ENCODE measurements around the gene LZTS2. TPM values are rescaled to one million over a fixed set of nuclear protein-coding genes. Genes with fewer than 3 reads are reported as not detected.
A peak's percentile ranks its signal among the peaks of the same experiment; 100 is the strongest.
"Not testable (repeated sequence)": the region's sequence is repeated elsewhere in the genome, so short reads cannot be mapped to it uniquely, and the experiment has no call there.

The LZTS2 gene
- total RNA-seq, 1 experiment from 2014 or later = 11.3 TPM

GRCh38 chr10:100968863-100969186 lies 30.8 kb upstream of the LZTS2 start:
- no peak for DNase-seq
- Histone ChIP-seq H3K36me3 (ENCODE audit: insufficient read depth, low read length) (no peaks in the 10 kb centered on the region; the same call in 1 of the 2 replicates), H3K4me3 (ENCODE audit: low read length) (peak overlapping the region; percentile 61; the same call in 1 of the 2 replicates), H2AFZ (ENCODE audit: low read length) (peak overlapping the region; percentile 69; the same call in 1 of the 2 replicates), H3K9me3 (ENCODE audit: low read length) (no peaks in the 10 kb centered on the region), H3K4me2 (ENCODE audit: low read depth, low read length, poor library complexity, severe bottlenecking) (peak overlapping the region; percentile 84), H3K27ac (ENCODE audit: low read length) (no peak overlapping the region), H3K79me2 (ENCODE audit: low read length) (no peaks in the 10 kb centered on the region), H3K4me1 (ENCODE audit: low read length) (peaks cover 11% of the 10 kb centered on the region), H4K20me1 (ENCODE audit: insufficient read depth, low read depth, low read length) (no peaks in the 10 kb centered on the region), H3K9me2 (replicated peaks; ENCODE audit: insufficient read depth, low read length) (no peaks in the 10 kb centered on the region), H3K27me3 (ENCODE audit: low read length) (no peaks in the 10 kb centered on the region), H3K9ac (ENCODE audit: low read length) (peak overlapping the region; percentile 61)

DNA sequence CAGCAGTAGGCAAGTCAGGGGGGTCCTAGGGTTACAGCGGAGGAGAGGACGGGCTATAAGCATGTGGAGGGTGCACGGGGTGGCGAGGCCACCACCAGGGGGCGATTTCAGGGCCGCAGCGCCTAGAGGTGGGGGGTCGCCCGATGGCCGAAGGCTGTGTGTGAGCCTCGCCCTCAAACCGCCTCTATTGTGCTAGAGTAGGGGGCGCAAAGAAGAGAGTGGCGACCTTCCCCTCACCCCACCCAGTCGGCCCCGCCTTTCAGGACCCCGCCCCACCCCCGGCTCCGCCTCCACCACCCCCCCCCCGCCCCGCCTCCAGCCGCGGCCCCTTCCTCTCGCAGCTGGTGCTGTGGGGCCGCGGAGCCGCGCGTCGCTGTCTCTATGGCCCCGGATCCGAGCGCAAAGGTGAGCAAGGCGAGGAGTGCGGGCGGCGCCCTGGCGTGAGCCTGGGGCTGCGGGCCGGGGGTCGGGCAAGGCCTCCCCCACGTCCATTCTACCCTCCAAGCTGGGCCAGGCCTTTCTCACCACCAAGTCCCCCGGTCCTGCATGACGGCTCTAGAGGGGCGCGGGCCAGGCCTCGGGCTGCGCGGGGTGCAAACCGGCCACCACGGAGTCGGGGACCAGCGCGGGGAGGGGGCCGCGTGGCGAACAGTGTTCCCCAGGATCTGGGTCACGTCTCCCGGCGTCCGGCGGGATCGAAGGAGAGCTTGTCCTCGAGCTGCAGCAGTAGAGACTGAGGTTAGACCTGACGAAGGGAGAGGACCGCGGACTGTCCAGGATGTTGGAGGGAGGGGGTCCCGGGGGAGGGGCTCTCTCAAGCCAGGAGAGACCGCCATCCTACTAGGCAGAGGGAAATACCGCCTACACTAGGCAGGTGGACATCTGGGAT lies 30.2 kb upstream of the LZTS2 start, which contains the start of gene SEMA4G:
Gene SEMA4G, plus strand, starts transcription at position 318 of the 889 bp plus-strand sequence. CDS start 3,409 bp downstream, outside the sequence.
- no peaks in the 10 kb centered on the region for H3K79me2 ChIP-seq (ENCODE audit: low read length)
- no peaks in the 10 kb centered on the region for H3K9me2 ChIP-seq (replicated peaks; ENCODE audit: insufficient read depth, low read length)
- no peaks in the 10 kb centered on the region for H3K9me3 ChIP-seq (ENCODE audit: low read length)
- peak; percentile 76 for DNase-seq
- H3K9ac ChIP-seq (ENCODE audit: low read length) = peak within 1 kb of the TSS; percentile 61
- H4K20me1 ChIP-seq (ENCODE audit: insufficient read depth, low read depth, low read length) = no peaks in the 10 kb centered on the region
- peak within 1 kb of the TSS; percentile 84 for H3K4me2 ChIP-seq (ENCODE audit: low read depth, low read length, poor library complexity, severe bottlenecking)
- H3K27ac ChIP-seq (ENCODE audit: low read length) = no peak within 1 kb of the TSS
- peak within 1 kb of the TSS; percentile 61; the same call in 1 of the 2 replicates for H3K4me3 ChIP-seq (ENCODE audit: low read length)
- H3K4me1 ChIP-seq (ENCODE audit: low read length) = peaks cover 11% of the 10 kb centered on the region
- peak within 1 kb of the TSS; percentile 69; the same call in 1 of the 2 replicates for H2AFZ ChIP-seq (ENCODE audit: low read length)
- H3K27me3 ChIP-seq (ENCODE audit: low read length) = no peaks in the 10 kb centered on the region
- no peaks in the 10 kb centered on the region for H3K36me3 ChIP-seq (ENCODE audit: insufficient read depth, low read length)

GRCh38 chr10:100970076-100970913 lies 29.3 kb upstream of the LZTS2 start:
- no peak overlapping the region for H3K4me3 ChIP-seq (ENCODE audit: low read length)
- H2AFZ ChIP-seq (ENCODE audit: low read length) = no peak overlapping the region
- no peaks in the 10 kb centered on the region for H3K27me3 ChIP-seq (ENCODE audit: low read length)
- no peaks in the 10 kb centered on the region for H3K36me3 ChIP-seq (ENCODE audit: insufficient read depth, low read length)
- peaks cover 11% of the 10 kb centered on the region for H3K4me1 ChIP-seq (ENCODE audit: low read length)
- H4K20me1 ChIP-seq (ENCODE audit: insufficient read depth, low read depth, low read length) = no peaks in the 10 kb centered on the region
- no peak overlapping the region for H3K27ac ChIP-seq (ENCODE audit: low read length)
- no peaks in the 10 kb centered on the region for H3K79me2 ChIP-seq (ENCODE audit: low read length)
- DNase-seq = peak; percentile 53
- peak overlapping the region; percentile 27 for H3K4me2 ChIP-seq (ENCODE audit: low read depth, low read length, poor library complexity, severe bottlenecking)
- H3K9ac ChIP-seq (ENCODE audit: low read length) = no peak overlapping the region
- H3K9me2 ChIP-seq (replicated peaks; ENCODE audit: insufficient read depth, low read length) = no peaks in the 10 kb centered on the region
- no peaks in the 10 kb centered on the region for H3K9me3 ChIP-seq (ENCODE audit: low read length)

GRCh38 chr10:100970914-100971811 lies 28.4 kb upstream of the LZTS2 start:
- Histone ChIP-seq H3K4me3 (ENCODE audit: low read length) (no peak overlapping the region), H2AFZ (ENCODE audit: low read length) (no peak overlapping the region), H3K9me2 (replicated peaks; ENCODE audit: insufficient read depth, low read length) (no peaks in the 10 kb centered on the region), H3K9me3 (ENCODE audit: low read length) (no peaks in the 10 kb centered on the region), H3K27me3 (ENCODE audit: low read length) (no peaks in the 10 kb centered on the region), H3K4me1 (ENCODE audit: low read length) (peaks cover 11% of the 10 kb centered on the region), H4K20me1 (ENCODE audit: insufficient read depth, low read depth, low read length) (no peaks in the 10 kb centered on the region), H3K4me2 (ENCODE audit: low read depth, low read length, poor library complexity, severe bottlenecking) (no peak overlapping the region), H3K9ac (ENCODE audit: low read length) (no peak overlapping the region), H3K79me2 (ENCODE audit: low read length) (no peaks in the 10 kb centered on the region), H3K27ac (ENCODE audit: low read length) (no peak overlapping the region), H3K36me3 (ENCODE audit: insufficient read depth, low read length) (no peaks in the 10 kb centered on the region)
- no peak for DNase-seq

GRCh38 chr10:100972115-100972903 lies 27.3 kb upstream of the LZTS2 start:
- Histone ChIP-seq H3K4me3 (ENCODE audit: low read length) (no peak overlapping the region), H3K9me2 (replicated peaks; ENCODE audit: insufficient read depth, low read length) (no peaks in the 10 kb centered on the region), H2AFZ (ENCODE audit: low read length) (no peak overlapping the region), H3K4me2 (ENCODE audit: low read depth, low read length, poor library complexity, severe bottlenecking) (no peak overlapping the region), H3K9ac (ENCODE audit: low read length) (no peak overlapping the region), H3K9me3 (ENCODE audit: low read length) (no peaks in the 10 kb centered on the region), H4K20me1 (ENCODE audit: insufficient read depth, low read depth, low read length) (no peaks in the 10 kb centered on the region), H3K36me3 (ENCODE audit: insufficient read depth, low read length) (no peaks in the 10 kb centered on the region), H3K4me1 (ENCODE audit: low read length) (peaks cover 11% of the 10 kb centered on the region), H3K79me2 (ENCODE audit: low read length) (no peaks in the 10 kb centered on the region), H3K27me3 (ENCODE audit: low read length) (no peaks in the 10 kb centered on the region), H3K27ac (ENCODE audit: low read length) (no peak overlapping the region)
- no peak for DNase-seq

GRCh38 chr10:100972904-100973535 lies 26.6 kb upstream of the LZTS2 start:
- Histone ChIP-seq H2AFZ (ENCODE audit: low read length) (no peak overlapping the region), H3K79me2 (ENCODE audit: low read length) (no peaks in the 10 kb centered on the region), H3K4me2 (ENCODE audit: low read depth, low read length, poor library complexity, severe bottlenecking) (no peak overlapping the region), H3K4me1 (ENCODE audit: low read length) (peaks cover 11% of the 10 kb centered on the region), H3K27me3 (ENCODE audit: low read length) (no peaks in the 10 kb centered on the region), H3K9me2 (replicated peaks; ENCODE audit: insufficient read depth, low read length) (no peaks in the 10 kb centered on the region), H4K20me1 (ENCODE audit: insufficient read depth, low read depth, low read length) (no peaks in the 10 kb centered on the region), H3K9me3 (ENCODE audit: low read length) (no peaks in the 10 kb centered on the region), H3K27ac (ENCODE audit: low read length) (no peak overlapping the region), H3K9ac (ENCODE audit: low read length) (no peak overlapping the region), H3K36me3 (ENCODE audit: insufficient read depth, low read length) (no peaks in the 10 kb centered on the region), H3K4me3 (ENCODE audit: low read length) (no peak overlapping the region)
- no peak for DNase-seq

DNA sequence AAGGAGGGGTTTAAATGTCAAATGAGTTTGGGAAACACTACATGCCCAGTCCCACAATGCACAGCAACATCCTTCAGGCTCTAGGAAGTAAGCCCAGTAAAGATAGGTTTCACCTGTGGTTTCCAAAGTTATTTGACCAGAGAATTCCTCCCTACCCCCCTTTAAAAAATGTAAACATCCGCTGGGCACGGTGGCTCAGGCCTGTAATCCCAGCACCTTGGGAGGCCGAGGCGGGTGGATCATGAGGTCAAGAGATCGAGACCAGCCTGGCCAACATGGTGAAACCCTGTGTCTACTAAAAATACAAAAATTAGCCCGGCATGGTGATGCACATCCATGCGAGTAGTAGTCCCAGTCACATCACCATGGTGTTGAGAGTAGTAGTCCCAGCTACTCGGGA lies 24.2 kb upstream of the LZTS2 start:
- H3K79me2 ChIP-seq (ENCODE audit: low read length); H3K36me3 ChIP-seq (ENCODE audit: insufficient read depth, low read length); H3K4me2 ChIP-seq (ENCODE audit: low read depth, low read length, poor library complexity, severe bottlenecking); H3K27ac ChIP-seq (ENCODE audit: low read length); DNase-seq; H3K4me3 ChIP-seq (ENCODE audit: low read length); H4K20me1 ChIP-seq (ENCODE audit: insufficient read depth, low read depth, low read length); H3K9ac ChIP-seq (ENCODE audit: low read length); H3K27me3 ChIP-seq (ENCODE audit: low read length); H3K9me3 ChIP-seq (ENCODE audit: low read length); H3K9me2 ChIP-seq (replicated peaks; ENCODE audit: insufficient read depth, low read length); H2AFZ ChIP-seq (ENCODE audit: low read length); H3K4me1 ChIP-seq (ENCODE audit: low read length): not testable (repeated sequence)
